Islet of Langerhans (tissue), 1 donor: ENCODE results near the gene SPRR2B.
"Not testable (repeated sequence)": the region's sequence is repeated elsewhere in the genome, so short reads cannot be mapped to it uniquely, and the experiment has no call there.

Source experiments
- FAIRE-seq: peaks from one replicate; lab custom pipeline; 2011; peaks lifted over from hg19 to GRCh38; lab: Jason Lieb, UNC

SPRR2B gene

GRCh38 chr1:153071511-153071910 lies at the start of gene SPRR2B:
TSS of gene SPRR2B (minus strand) at chr1:153071611. CDS start at chr1:153070839, 772 bp downstream.
- no peak for FAIRE-seq

DNA sequence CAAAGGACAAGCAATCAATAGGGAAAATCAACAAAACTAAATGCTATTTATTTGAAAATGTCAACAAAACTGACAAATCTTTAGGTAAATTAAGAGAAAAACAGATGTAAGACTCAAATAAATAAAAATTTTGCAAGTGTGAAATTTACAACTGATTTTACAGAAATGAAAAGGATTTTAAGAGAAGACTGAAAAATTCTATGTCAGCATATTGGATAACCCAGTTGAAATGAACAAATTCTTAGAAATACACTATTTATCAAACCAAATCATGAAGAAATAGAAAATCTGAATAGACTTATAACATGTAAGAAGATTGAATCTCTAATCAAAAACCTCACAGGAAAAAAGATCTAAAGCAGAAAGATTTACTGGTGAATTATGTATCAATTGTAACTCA lies 49.5 kb upstream of the SPRR2B start:
- FAIRE-seq, result no peak

DNA sequence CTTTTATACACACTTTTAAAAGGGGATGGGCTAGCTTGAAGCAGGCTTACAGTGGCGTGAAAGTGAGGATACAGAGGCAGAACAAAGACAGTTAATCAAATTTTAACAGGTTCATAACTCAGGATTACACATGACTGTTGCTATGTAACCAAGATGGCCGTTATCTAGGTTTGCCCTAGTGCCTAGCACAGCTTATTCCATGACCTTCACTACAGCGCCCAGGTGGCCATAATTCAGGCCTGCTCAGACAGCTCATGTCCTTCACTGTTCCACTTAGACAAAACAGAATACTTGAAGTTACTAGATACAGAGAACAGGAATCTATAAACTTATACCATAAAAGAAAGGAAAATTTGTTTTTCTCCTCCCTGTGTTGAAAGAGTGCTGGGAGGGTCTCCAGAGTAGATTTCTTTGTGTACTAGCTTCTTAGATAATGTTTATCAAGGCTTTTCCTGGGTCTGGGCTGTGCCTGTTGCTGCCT lies 48.1 kb upstream of the SPRR2B start:
- no peak for FAIRE-seq

DNA sequence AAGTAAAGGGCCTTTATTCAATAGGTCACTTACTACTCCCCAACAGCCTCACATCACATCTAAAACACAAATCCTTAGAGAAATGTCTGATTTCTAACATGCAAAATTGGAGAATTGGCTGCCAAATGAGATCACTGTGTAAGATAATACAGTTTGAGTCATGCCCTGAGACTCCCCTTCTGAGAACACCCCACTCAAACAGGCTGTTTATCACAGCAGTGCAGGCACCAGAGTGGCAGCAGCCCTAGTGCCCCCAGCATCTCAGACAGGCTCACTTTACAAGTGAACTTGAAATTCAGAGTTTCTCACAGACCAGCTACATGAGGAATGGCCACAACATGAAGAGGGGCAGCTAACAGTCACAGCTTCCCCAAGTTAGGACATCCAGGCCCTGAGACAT lies 43.9 kb upstream of the SPRR2B start:
- FAIRE-seq, result not testable (repeated sequence)

DNA sequence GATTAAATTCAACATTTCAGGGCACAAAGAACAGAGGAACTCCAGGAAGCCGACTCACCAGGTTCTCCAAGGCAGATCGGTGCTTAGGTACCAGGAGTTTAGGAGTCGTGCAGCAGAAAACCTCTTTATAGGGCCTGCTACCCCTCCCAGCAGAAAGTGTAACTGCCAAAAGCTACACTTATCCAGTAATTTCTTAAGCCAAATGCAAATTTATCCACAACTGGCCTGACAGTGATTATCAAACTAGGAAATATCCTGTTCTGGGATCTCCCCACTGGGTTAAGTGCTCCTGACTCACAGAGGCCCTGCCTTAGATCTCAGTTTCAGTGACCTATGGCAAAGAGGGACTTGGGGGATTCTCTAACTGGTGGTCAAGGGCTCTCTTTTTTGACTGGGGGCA lies 42.0 kb upstream of the SPRR2B start, which contains the start of gene SPRR2F:
Gene SPRR2F, minus strand, starts transcription at position 101 of the 400 bp plus-strand sequence. CDS start 783 bp downstream, outside the sequence.
- FAIRE-seq, result no peak

- not testable (repeated sequence) for FAIRE-seq
Observed at GRCh38 chr1:153112454-153112853, 41.0 kb upstream of the SPRR2B start.

DNA sequence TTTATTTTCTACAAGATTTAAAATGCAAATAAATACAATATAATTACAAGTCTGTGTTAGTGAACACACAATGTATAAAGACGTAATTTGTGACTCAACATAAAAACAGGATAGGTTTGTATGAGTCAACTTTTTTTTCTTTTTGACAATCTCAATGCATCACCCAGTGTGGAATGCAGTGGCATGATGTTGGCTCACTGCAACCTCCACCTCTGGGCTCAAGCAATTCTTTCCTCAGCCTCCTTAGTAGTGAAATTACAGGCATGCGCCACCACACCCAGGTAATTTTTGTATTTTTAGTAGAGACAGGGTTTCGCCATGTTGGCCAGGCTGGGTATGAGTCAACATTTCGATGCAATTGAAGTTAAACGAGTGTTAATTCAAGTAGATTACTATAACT lies 28.8 kb upstream of the SPRR2B start:
- FAIRE-seq, result no peak

- FAIRE-seq, result no peak
Observed at GRCh38 chr1:153099461-153100045, 28.1 kb upstream of the SPRR2B start.

DNA sequence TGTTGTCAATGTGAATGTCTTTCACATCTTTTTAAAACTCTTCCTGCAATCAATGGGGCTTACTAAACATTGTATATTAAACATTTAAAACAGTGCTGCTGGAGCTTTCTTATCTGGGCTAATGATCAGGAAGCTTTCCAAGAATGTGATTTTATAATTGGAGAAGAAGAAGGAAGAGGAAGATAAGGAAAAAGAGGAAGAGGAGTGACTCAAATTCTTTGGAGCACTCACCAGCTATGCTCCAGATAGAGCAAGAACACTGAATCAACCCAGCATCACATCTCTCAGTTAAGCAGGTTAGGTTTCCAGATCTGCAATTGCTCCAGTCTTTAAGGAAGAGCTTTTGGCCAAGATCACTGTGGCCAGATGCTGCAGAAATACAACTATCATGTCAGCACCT lies 24.4 kb upstream of the SPRR2B start:
- FAIRE-seq, result no peak

GRCh38 chr1:153094426-153094825 lies 23.0 kb upstream of the SPRR2B start, which contains the start of gene SPRR2E:
TSS of gene SPRR2E (minus strand) at chr1:153094526. CDS start at chr1:153093751, 775 bp downstream.
- FAIRE-seq, result no peak

- FAIRE-seq, result no peak
Observed at GRCh38 chr1:153087652-153088051, 16.2 kb upstream of the SPRR2B start.

DNA sequence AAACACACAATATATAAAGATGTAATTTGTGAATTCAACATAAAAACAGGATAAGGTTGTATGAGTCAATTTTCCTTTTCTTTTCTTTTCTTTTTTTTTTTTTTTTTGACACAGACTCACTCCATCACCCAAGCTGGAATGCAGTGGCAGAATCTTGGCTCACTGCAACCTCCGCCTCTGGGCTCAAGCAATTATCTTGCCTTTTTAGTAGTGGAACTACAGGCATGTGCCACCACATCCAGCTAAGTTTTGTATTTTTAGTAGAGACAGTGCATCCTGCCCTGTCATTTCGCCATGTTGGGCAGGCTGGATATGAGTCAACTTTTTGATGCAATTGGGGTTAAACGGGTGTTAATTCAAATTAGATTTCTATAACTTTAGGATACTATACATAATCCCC lies 10.3 kb upstream of the SPRR2B start:
- no peak for FAIRE-seq

GRCh38 chr1:153072806-153073726 lies 1.7 kb upstream of the SPRR2B start:
- no peak for FAIRE-seq

DNA sequence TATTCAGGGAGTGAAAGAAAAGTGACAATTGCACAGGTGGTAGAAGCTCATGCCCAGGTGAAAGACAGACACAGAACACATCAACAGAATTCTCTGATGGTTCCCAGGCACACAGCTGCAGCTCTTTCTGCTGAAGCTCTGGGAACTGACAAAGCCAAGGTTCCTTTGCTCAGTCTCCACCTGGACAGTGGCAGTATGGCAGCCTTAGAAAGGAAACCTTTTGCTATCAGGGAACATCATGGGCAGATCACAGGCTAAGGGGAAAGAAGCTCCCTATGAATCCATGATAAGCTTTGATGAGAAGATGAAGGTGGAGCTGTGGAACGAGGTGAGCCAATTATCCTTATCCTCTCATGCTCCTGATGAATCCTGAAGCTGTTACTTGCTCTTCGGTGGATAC lies 1.2 kb downstream of the SPRR2B start:
- FAIRE-seq, result no peak

- peak; percentile 36 for FAIRE-seq
Observed at GRCh38 chr1:153058826-153059784, 12.3 kb downstream of the SPRR2B start.

- no peak for FAIRE-seq
Observed at GRCh38 chr1:153058154-153058553, 13.3 kb downstream of the SPRR2B start.

DNA sequence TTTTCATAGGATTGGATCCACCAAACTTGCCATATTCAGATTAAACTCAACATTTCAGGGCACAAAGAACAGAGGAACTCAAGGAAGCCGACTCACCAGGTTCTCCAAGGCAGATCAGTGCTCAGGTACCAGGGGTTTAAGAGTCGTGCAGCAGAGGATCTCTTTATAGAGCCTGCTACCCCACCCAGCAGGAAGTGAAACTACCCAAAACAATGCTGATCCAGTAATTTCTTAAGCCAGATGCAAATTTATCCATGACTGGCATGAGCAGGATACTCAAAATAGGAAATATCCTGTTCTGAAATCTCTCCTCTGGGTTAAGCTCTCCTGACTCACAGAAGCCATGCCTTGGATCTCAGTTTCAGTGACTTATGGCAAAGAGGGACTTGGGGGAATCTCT lies 14.0 kb downstream of the SPRR2B start, which contains the start of gene SPRR2A:
Gene SPRR2A, minus strand, starts transcription at position 138 of the 400 bp plus-strand sequence. CDS start 777 bp downstream, outside the sequence.
- FAIRE-seq, result no peak

DNA sequence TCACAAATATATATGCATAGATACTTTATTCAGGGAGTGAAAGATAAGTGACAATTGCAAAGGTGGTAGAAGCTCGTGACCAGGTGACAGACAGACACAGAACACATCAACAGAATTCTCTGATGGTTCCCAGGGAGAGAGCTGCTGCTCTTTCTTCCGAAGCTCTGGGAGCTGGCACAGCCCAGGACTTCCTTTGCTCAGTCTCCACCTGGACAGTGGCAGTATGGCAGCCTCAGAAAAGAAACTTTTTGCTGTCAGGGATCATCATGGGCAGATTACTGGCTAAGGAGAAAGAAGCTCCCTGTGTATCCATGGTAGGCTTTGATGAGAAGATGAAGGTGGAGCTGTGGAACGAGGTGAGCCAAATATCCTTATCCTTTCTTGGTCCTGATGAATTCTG lies 15.3 kb downstream of the SPRR2B start:
- not testable (repeated sequence) for FAIRE-seq

DNA sequence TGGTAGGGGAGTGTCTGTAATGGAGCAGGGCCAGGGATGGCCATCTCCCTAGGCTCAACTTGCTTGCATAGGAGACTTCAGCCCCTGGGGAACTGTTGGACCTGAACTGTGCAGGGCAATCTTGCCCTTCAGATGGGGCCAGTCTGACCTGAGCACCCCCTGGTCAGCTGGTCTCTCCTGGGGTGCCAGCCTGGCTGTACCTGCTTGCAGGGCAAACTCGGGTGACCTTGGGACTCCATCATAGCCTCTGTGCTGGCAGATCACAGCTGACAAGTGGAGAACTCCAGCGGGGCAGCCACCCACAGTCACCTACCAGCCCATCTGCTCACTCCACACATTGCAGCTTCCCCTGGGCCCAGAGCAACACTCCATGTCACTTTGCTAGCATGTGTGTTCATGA lies 22.2 kb downstream of the SPRR2B start:
- no peak for FAIRE-seq

GRCh38 chr1:153040950-153041631 lies 30.3 kb downstream of the SPRR2B start, which contains the start of gene SPRR2D:
TSS of gene SPRR2D (minus strand) at chr1:153041120. CDS start at chr1:153040346, 774 bp downstream.
- FAIRE-seq, result no peak

DNA sequence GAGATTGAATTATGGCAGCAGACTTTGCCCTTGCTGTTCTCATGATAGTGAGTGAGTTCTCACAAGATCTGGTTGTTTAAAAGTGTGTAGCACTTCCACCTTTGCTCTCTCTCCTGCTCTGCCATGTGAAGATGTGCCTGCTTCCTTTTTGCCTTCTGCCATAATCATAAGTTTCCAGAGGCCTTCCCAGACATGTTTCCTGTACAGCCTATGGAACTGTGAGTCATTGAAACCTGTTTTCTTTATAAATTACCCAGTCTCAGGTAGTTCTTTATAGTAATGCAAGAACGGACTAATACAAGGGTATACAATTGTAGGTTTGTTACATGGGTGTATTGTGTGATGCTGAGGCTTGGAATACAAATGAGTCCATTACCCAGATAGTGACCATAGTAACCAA lies 36.2 kb downstream of the SPRR2B start:
- FAIRE-seq, result no peak
